GM12891 (cell line): Measurements from ENCODE around the gene GPC6.

Source experiments
- DNase-seq: peaks from one replicate; pipeline ENCODE4 v3.0.0; 2011; ENCODE audit warnings: low spot score; ENCODE audit not compliant: insufficient read length
- FAIRE-seq: peaks from 2 replicates; lab custom pipeline; 2011; peaks lifted over from hg19 to GRCh38; lab: Jason Lieb, UNC
- PAX5 ChIP-seq: IDR thresholded peaks from 2 replicates; pipeline ENCODE4 v1.6.1; 2011; ENCODE audit warnings: low read length, moderate library complexity, mild to moderate bottlenecking; ENCODE audit not compliant: insufficient read depth, severe bottlenecking
- POLR2A ChIP-seq: IDR thresholded peaks from 2 replicates; pipeline ENCODE4 v1.6.1; 2011; ENCODE audit warnings: low read depth, low read length, control low read depth
- POLR2AphosphoS5 ChIP-seq: IDR thresholded peaks from 2 replicates; pipeline ENCODE4 v1.6.1; 2011; ENCODE audit warnings: low read depth, low read length, control low read depth
- POU2F2 ChIP-seq: IDR thresholded peaks from 2 replicates; pipeline ENCODE4 v1.6.1; 2011; ENCODE audit warnings: low read depth, mild to moderate bottlenecking, control low read depth, low read length, moderate library complexity
- SPI1 ChIP-seq: IDR thresholded peaks from 2 replicates; pipeline ENCODE4 v1.6.1; 2011; ENCODE audit warnings: low read depth, low read length, control low read depth
- TAF1 ChIP-seq: IDR thresholded peaks from 2 replicates; pipeline ENCODE4 v1.6.1; 2011; ENCODE audit warnings: low read depth, low read length, control low read depth

Gene GPC6

DNA sequence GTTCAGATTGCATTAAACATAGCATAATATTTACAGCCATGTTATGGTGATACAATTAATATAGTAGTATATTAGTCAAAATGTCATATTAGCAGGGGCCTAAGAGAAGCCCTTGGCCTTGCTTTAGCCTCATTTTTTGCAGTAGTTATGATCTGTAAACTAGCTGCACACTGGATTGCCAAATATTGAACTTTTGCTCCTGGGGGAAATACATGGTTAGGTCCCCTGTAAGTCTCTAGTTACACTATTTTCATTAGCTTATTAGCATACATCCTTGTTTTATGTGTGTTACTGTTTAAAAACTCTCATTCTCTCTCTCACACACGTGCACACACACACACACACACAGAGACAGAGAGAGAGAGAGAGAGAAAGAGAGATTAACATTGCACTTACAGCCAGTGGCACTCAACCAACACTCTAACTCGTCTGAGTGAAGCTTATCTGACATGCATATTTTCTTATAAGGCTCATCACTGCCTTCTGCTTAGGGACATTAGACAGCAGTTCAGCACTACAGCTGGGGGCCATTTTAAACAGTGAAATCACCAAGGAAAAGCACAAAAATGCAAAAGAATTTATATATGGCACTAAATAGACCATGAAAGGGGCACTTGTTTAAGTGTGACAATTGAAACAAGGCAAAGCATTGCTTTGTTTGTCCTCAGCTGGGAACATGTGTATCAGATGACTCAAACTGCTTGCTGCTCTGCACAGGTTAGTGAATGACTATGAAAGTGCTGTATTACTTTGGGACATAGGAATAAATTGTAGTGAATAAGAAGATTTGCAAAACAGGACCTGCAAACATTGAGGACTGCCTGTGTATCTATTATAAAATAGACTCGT, 278.7 kb downstream of the GPC6 start:
- no peak for FAIRE-seq
- no peak for TF ChIP-seq PAX5
- no peak for DNase-seq

DNA sequence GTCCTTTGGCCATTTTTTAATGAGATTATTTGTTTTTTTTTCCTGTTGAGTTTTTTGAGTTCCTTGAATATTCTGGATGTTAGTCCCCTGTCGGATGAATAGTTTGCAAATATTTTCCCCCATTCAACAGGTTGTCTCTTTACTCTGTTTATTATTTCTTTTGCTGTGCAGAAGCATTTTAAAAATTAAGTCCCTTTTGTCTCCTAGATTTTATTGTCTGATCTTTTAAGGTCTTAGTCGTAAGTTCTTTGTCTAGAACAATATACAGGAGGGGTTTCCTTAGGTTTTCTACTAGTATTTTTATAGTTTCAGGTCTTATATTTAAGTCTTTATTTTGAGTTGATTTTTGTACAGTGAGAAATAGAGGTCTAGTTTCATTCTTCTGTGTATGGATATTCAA, 284.4 kb downstream of the GPC6 start:
- TF ChIP-seq POU2F2 (no peak), POLR2AphosphoS5 (no peak), SPI1 (no peak), TAF1 (no peak), POLR2A (no peak), PAX5 (no peak)
- FAIRE-seq = no peak
- no peak for DNase-seq

DNA sequence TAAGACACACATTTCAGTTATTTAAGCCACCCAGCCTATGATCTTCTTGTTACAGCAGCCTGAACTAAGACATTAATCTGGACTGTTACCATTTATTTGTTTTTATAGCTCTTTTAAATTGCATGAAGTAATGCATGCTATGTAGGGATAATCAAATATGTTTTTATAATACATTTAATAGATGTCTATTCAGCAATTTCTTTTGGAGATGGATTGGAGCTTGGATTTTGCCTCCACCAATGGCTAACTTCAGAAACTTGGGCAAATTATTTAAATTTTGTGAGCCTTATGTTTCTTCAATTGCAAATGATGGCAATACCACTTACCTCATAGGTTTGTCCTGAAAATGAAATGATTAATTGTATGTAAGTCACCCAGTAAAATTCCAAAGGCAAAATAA, 288.7 kb downstream of the GPC6 start:
- TF ChIP-seq POLR2A (no peak), POU2F2 (no peak), POLR2AphosphoS5 (no peak), PAX5 (no peak)
- FAIRE-seq = no peak
- DNase-seq = no peak

DNA sequence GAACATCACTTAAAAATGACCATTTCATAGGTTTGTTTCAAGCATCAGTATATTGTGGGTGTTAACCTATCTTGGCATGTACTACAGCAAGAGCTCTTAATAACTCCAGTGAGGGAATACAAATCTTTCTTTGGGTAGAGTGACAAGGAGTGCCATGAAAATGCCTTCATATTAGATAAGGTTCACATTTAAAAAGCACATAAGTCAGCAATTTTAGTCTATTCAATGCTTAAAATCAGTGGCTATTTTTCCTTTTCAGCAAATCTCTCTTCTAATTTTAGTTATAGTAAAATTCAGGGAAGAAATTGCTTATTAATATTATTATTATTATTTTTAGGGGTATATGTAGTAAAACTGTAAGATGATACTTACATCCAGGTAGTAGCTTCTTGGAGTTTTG, 291.1 kb downstream of the GPC6 start:
- FAIRE-seq (no peak), DNase-seq (no peak)
- TF ChIP-seq TAF1 (no peak), POLR2AphosphoS5 (no peak), SPI1 (no peak), POU2F2 (no peak), POLR2A (no peak), PAX5 (no peak)

DNA sequence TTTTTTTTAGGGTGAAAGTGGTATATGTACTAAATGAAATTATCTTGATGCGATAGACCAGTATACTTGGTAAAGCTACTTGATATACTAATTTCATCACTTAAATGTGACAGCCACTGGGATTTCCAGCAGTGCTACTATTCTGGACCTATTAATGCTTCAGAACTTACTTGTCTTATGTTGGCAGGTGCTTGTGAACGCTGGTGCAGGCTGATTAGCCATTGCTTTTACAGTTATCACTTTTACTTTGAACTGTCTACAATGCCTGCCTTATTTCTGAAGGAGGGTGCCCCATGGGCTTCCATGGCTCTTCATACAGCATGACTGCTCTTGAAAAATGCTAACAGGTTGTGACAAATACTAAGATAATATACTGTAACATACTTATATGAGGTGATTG, 294.7 kb downstream of the GPC6 start:
- DNase-seq (no peak), FAIRE-seq (no peak)
- TF ChIP-seq POU2F2 = no peak
- TF ChIP-seq POLR2AphosphoS5 = no peak
- TF ChIP-seq POLR2A = no peak
- TF ChIP-seq SPI1 = no peak
- TF ChIP-seq TAF1 = no peak
- TF ChIP-seq PAX5 = no peak

DNA sequence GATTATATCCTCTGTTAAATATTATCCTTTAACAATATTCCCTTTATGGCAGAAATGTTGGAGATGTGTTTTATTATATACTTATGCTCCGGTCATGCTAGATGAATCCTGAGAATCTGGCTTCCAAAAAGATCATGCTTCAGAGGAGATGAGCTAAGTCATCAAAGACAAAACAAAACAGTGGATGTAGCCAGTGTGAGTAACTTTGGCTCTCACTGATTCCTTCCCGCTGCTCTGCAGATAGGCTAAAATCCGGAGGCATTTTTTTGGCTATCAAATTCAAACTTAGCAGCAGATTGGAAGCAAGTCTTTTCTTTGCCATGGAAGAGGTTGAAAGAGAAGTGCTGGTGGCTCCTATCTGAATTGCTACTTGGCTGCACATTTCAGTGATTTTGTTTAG, 295.9 kb downstream of the GPC6 start:
- DNase-seq = no peak
- no peak for TF ChIP-seq POU2F2
- no peak for TF ChIP-seq TAF1
- no peak for TF ChIP-seq PAX5
- no peak for TF ChIP-seq POLR2AphosphoS5
- TF ChIP-seq SPI1 = no peak
- no peak for TF ChIP-seq POLR2A
- FAIRE-seq = no peak

DNA sequence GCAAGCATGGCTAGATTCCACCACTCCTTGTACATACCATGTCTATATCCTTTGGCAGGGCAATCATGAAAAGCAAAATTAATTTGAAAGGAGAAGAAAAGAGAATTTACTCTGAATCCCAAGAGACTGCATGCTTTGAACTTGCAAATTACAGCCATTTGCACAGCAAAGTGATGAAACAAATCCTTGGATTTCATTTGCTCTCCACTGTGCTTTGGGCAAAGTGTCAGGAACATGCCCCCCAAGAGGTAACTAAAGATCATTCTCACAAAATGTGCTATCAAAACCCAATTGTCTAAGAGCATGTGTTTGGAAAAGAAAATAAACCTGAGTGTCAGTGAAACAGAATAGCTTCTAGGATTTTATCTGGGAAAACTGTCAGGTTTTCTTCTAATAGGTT, 298.5 kb downstream of the GPC6 start:
- TF ChIP-seq TAF1 = no peak
- TF ChIP-seq POLR2AphosphoS5 = no peak
- no peak for TF ChIP-seq PAX5
- no peak for TF ChIP-seq SPI1
- no peak for TF ChIP-seq POU2F2
- no peak for TF ChIP-seq POLR2A
- DNase-seq (no peak), FAIRE-seq (no peak)

DNA sequence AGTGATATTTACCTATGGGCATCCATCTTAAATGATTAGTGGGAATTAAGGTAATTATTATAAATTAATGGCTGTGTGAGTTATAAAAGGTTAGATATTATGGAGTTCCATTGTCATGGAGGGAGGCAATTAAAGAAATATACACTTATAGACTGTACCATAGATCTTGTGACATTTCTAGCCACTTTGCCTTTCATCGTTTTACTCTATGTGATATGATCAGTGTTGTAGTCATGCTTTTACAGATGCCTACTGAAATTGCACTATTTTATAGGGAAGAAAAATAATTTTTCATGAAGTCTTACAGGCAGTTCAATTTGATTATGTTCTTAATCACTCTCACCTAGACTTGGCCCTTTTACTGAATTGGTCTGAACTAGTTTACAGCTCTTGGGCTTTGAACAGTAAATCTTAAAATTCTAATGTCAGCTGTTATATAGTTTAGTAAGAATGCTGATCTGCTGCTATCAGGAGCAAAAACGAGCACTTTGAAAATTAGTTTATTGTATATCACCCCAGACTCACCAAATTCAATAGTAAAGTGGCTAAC, 301.2 kb downstream of the GPC6 start:
- TF ChIP-seq POLR2AphosphoS5 = no peak
- TF ChIP-seq PAX5 = no peak
- TF ChIP-seq POLR2A = no peak
- TF ChIP-seq TAF1 = no peak
- no peak for TF ChIP-seq SPI1
- TF ChIP-seq POU2F2 = no peak
- FAIRE-seq = no peak
- no peak for DNase-seq

DNA sequence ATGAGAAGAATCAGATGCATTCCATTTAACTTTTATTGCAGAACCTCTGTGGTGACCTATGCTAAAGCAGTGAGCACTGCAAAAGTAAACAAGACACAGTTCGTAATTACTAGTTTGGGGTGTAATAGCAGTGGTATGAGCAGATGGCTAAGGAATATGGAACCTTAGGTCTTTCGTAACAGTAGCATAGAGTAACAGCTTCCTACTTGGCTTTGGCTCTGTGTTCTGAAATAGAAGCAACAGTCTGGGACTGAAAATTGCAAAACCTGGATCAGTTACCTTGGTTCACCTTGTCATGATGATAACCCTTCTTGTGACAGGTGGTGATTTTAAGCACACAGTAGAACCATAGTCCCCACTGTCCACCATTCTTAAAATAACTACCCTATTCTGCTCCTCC, 303.4 kb downstream of the GPC6 start:
- FAIRE-seq = no peak

DNA sequence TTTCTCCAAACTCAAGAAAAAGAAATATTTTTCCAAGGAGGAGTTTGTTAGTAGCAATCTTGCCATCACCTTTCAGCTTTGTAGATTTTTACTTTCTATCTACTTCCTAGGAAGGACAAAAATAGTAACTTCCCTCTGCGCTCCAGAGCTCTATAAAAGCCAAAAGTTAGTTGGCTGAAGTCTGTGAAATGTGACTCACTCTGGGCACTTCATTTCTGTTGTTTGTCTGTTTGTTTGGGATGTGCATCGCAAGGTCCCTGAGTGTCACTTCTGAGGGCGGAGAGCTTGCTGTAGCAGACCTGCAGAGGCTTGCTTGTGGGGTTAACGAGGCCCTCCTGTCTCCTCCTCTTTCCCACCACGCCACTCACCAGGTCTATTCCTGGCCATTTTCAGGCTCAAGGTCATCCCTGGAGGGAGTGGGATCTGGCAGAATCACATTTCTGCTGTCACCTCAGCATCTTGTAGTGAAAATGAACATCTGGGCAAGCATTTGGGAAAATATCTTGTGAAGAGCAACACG, 307.6 kb downstream of the GPC6 start:
- FAIRE-seq (no peak), DNase-seq (no peak)
- TF ChIP-seq SPI1 (no peak), POLR2A (no peak), TAF1 (no peak), POLR2AphosphoS5 (no peak), POU2F2 (no peak), PAX5 (no peak)

More for the DNA sequence above, 303.4 kb downstream of the GPC6 start:
- no peak for DNase-seq
- TF ChIP-seq POLR2AphosphoS5 (no peak), POLR2A (no peak), TAF1 (no peak), PAX5 (no peak), SPI1 (no peak), POU2F2 (no peak)
